Ishikawa (cell line): Measurements from ENCODE around the gene SERPINB5.

Experiments
- CEBPB ChIP-seq: IDR thresholded peaks from 2 replicates; pipeline ENCODE4 v1.6.1; 2012
- CREB1 ChIP-seq: IDR thresholded peaks from 2 replicates; pipeline ENCODE4 v1.6.1; 2012; ENCODE audit warnings: low read depth
- EGR1 ChIP-seq: IDR thresholded peaks from 2 replicates; pipeline ENCODE4 v1.6.1; 2012
- EP300 ChIP-seq: IDR thresholded peaks from 2 replicates; pipeline ENCODE4 v1.6.1; 2012; ENCODE audit warnings: borderline replicate concordance
- FOXM1 ChIP-seq: IDR thresholded peaks from 2 replicates; pipeline ENCODE4 v1.6.1; 2012; ENCODE audit warnings: low read depth, borderline replicate concordance
- NFIC ChIP-seq: IDR thresholded peaks from 2 replicates; pipeline ENCODE4 v1.6.1; 2012
- RAD21 ChIP-seq: IDR thresholded peaks from 2 replicates; pipeline ENCODE4 v1.6.1; 2012; ENCODE audit warnings: low read depth
- REST ChIP-seq: IDR thresholded peaks from 2 replicates; pipeline ENCODE4 v1.6.1; 2012; ENCODE audit warnings: low read depth, mild to moderate bottlenecking
- TAF1 ChIP-seq: IDR thresholded peaks from 2 replicates; pipeline ENCODE4 v1.6.1; 2012; ENCODE audit warnings: low read depth, mild to moderate bottlenecking
- TCF12 ChIP-seq: IDR thresholded peaks from 2 replicates; pipeline ENCODE4 v1.6.1; 2012; ENCODE audit warnings: low read depth
- TEAD4 ChIP-seq: IDR thresholded peaks from 2 replicates; pipeline ENCODE4 v1.6.1; 2012
- YY1 ChIP-seq: IDR thresholded peaks from 2 replicates; pipeline ENCODE4 v1.6.1; 2012; ENCODE audit warnings: low read depth
- ZBTB7A ChIP-seq: IDR thresholded peaks from 2 replicates; pipeline ENCODE4 v1.6.1; 2012; ENCODE audit warnings: low read depth
- TF ChIP-seq, protein P1 (sequence below): IDR thresholded peaks from 2 replicates; pipeline ENCODE4 v1.6.1; 2012
- TF ChIP-seq, protein P2 (sequence below): IDR thresholded peaks from 2 replicates; pipeline ENCODE4 v1.6.1; 2012

The SERPINB5 gene

GRCh38 chr18:63511285-63511684 is 34.5 kb downstream of the SERPINB5 start:
- TF ChIP-seq EGR1 (no peak), TEAD4 (no peak), TAF1 (no peak), YY1 (no peak), REST (no peak), TCF12 (no peak), FOXM1 (no peak), CREB1 (no peak), RAD21 (no peak), NFIC (no peak)
- TF ChIP-seq, protein P1, sequence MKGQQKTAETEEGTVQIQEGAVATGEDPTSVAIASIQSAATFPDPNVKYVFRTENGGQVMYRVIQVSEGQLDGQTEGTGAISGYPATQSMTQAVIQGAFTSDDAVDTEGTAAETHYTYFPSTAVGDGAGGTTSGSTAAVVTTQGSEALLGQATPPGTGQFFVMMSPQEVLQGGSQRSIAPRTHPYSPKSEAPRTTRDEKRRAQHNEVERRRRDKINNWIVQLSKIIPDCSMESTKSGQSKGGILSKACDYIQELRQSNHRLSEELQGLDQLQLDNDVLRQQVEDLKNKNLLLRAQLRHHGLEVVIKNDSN: no peak
- TF ChIP-seq, protein P2, sequence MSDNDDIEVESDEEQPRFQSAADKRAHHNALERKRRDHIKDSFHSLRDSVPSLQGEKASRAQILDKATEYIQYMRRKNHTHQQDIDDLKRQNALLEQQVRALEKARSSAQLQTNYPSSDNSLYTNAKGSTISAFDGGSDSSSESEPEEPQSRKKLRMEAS: no peak

- TF ChIP-seq ZBTB7A (no peak), YY1 (no peak), TCF12 (no peak), CEBPB (no peak), REST (no peak), CREB1 (no peak), RAD21 (no peak), EGR1 (no peak), NFIC (no peak), TAF1 (no peak), EP300 (no peak), TEAD4 (no peak), FOXM1 (no peak)
- TF ChIP-seq, protein P1: no peak
- TF ChIP-seq, protein P2: no peak
Observed at GRCh38 chr18:63514326-63514725, 37.6 kb downstream of the SERPINB5 start.

GRCh38 chr18:63514888-63515678 is 38.3 kb downstream of the SERPINB5 start:
- TF ChIP-seq TAF1 (no peak), EGR1 (no peak), RAD21 (no peak), TEAD4 (no peak), NFIC (no peak), CREB1 (no peak), FOXM1 (no peak), REST (no peak)

GRCh38 chr18:63515801-63516200 is 39.0 kb downstream of the SERPINB5 start:
- TF ChIP-seq RAD21 (no peak), TCF12 (no peak), NFIC (no peak), CREB1 (no peak)
- TF ChIP-seq, protein P1: no peak
